Endothelial cell of umbilical vein (primary cell): Measurements from ENCODE around the gene ZFYVE28.

Experiments used
- CTCF ChIP-seq, 2 donors: IDR thresholded peaks; 1 replicate in 1 of 2; 2 replicates in 1 of 2; pipeline ENCODE4 v1.5.1; 2011; ENCODE audit warnings: low read length in 2 of 2, mild to moderate bottlenecking in 2 of 2, moderate library complexity in 2 of 2, control low read depth in 1 of 2, inconsistent platforms in 1 of 2, low read depth in 1 of 2; ENCODE audit not compliant: insufficient read depth in 1 of 2; ENCODE audit errors: extremely low read depth in 1 of 2
- MYC ChIP-seq: IDR thresholded peaks from one replicate; pipeline ENCODE4 v1.6.1; 2011; ENCODE audit warnings: mild to moderate bottlenecking, low read depth, low read length
- POLR2A ChIP-seq: IDR thresholded peaks from 2 replicates; pipeline ENCODE4 v1.6.1; 2012; ENCODE audit warnings: low read depth, mild to moderate bottlenecking, control low read depth, low read length
- POLR2AphosphoS5 ChIP-seq: IDR thresholded peaks from 2 replicates; pipeline ENCODE4 v1.6.1; 2012; ENCODE audit warnings: low read depth, mild to moderate bottlenecking, control low read depth, low read length, moderate library complexity; ENCODE audit not compliant: insufficient read depth

GRCh38 chr4:2354118-2354517 lies 64.3 kb downstream of the ZFYVE28 start:
- TF ChIP-seq CTCF (IDR thresholded peaks at IDR 0.05; ENCODE audit: extremely low read depth in 1 of 2, insufficient read depth in 1 of 2, low read depth in 1 of 2, low read length in 2 of 2) (no peak), POLR2AphosphoS5 (no peak), MYC (no peak), POLR2A (no peak)
